Tibial nerve (tissue), 3 donors: Measurements from ENCODE around the gene ADGRE1.

Experiments
- POLR2A ChIP-seq, 2 donors: fragments of 450-650 bp; IDR thresholded peaks; one replicate each; pipeline ENCODE4 v1.6.1; 2017; ENCODE audit warnings: antibody characterized with exemption in 2 of 2, mild to moderate bottlenecking in 2 of 2, moderate library complexity in 2 of 2
- TF ChIP-seq, protein P1 (sequence below), 5 experiments: fragments of 200-600 bp in 3 of 5; fragments of 450-650 bp in 2 of 5; sonication (generic) in 3 of 5; IDR thresholded peaks; one replicate each; pipeline ENCODE4 v1.5.1; 2016 to 2019; ENCODE audit warnings: antibody characterized with exemption in 5 of 5, mild to moderate bottlenecking in 3 of 5, moderate library complexity in 2 of 5

DNA sequence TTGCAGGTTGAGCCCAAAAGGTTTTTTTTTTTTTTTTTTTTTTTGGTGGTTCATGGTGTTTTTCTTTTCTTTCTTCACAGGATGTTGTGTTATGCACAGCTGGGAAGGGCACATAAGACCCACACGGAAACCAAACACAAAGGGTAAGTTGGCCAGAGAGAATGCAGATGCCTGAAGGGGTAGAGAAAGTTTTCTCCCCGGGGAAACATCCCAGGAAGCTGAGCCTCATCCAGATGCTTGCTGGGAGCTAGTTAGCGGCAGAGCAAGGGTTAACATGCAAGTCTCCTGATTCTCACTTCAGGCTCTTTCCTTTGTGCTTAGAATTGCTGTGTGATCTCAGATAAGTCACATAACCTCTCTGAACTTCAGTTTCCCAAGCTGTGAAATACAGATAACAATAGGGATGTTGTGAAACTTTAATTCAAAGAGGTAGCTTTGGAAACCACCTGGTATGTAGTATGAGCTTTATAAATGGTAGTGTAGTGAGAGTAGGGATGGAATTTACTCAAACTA, 3.1 kb downstream of the ADGRE1 start:
- TF ChIP-seq, protein P1, sequence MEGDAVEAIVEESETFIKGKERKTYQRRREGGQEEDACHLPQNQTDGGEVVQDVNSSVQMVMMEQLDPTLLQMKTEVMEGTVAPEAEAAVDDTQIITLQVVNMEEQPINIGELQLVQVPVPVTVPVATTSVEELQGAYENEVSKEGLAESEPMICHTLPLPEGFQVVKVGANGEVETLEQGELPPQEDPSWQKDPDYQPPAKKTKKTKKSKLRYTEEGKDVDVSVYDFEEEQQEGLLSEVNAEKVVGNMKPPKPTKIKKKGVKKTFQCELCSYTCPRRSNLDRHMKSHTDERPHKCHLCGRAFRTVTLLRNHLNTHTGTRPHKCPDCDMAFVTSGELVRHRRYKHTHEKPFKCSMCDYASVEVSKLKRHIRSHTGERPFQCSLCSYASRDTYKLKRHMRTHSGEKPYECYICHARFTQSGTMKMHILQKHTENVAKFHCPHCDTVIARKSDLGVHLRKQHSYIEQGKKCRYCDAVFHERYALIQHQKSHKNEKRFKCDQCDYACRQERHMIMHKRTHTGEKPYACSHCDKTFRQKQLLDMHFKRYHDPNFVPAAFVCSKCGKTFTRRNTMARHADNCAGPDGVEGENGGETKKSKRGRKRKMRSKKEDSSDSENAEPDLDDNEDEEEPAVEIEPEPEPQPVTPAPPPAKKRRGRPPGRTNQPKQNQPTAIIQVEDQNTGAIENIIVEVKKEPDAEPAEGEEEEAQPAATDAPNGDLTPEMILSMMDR (IDR thresholded peaks at IDR 0.05), result no peak
- no peak for TF ChIP-seq POLR2A (IDR thresholded peaks at IDR 0.05)
